ENCODE results near the gene ZBTB34.
A peak's percentile ranks its signal among the peaks of the same experiment; 100 is the strongest.

Gene ZBTB34

GRCh38 chr9:126860757-126861466, 473 bp downstream of the ZBTB34 start:
- Histone ChIP-seq H3K4me2 (ENCODE audit: low read depth, low read length, poor library complexity, severe bottlenecking) (peak overlapping the region; percentile 89), H3K27ac (ENCODE audit: low read depth, low read length) (no peak overlapping the region), H3F3A (ENCODE audit: insufficient read depth) (0 out of 2 replicates have a peak, but pooled peaks cover 4% of the 10 kb centered on the region), H3K4me3 (ENCODE audit: insufficient read depth, low read length, poor library complexity, severe bottlenecking) (peak overlapping the region; percentile 83), H3K79me2 (ENCODE audit: insufficient read depth, low read length) (no peaks in the 10 kb centered on the region), H3K27me3 (ENCODE audit: low read length) (no peaks in the 10 kb centered on the region), H2AFZ (ENCODE audit: low read depth, low read length, severe bottlenecking) (peak overlapping the region; percentile 62), H3K36me3 (ENCODE audit: low read length) (no peaks in the 10 kb centered on the region), H4K20me1 (ENCODE audit: low read depth, low read length) (0 out of 2 replicates have a peak, but pooled peaks cover 3% of the 10 kb centered on the region), H3K9me2 (replicated peaks; ENCODE audit: insufficient read depth, low read length) (no peaks in the 10 kb centered on the region), H3K9me3 (ENCODE audit: insufficient read depth, low read length) (no peaks in the 10 kb centered on the region), H3K9ac (ENCODE audit: low read length) (peak overlapping the region; percentile 76)
- TF ChIP-seq EZH2phosphoT487 (conservative IDR thresholded peaks at IDR 0.05; ENCODE audit: low read length) (no peak), CTCF (IDR thresholded peaks at IDR 0.05; ENCODE audit: insufficient read depth, low read length, poor library complexity, severe bottlenecking) (no peak)

- Histone ChIP-seq H3K4me3 (ENCODE audit: insufficient read depth, low read length, poor library complexity, severe bottlenecking) (peak overlapping the region; percentile 83), H3K36me3 (ENCODE audit: low read length) (no peaks in the 10 kb centered on the region), H3K27me3 (ENCODE audit: low read length) (no peaks in the 10 kb centered on the region), H3K9me3 (ENCODE audit: insufficient read depth, low read length) (no peaks in the 10 kb centered on the region), H4K20me1 (ENCODE audit: low read depth, low read length) (0 out of 2 replicates have a peak, but pooled peaks cover 3% of the 10 kb centered on the region), H3K79me2 (ENCODE audit: insufficient read depth, low read length) (no peaks in the 10 kb centered on the region), H3K9me2 (replicated peaks; ENCODE audit: insufficient read depth, low read length) (no peaks in the 10 kb centered on the region), H3K9ac (ENCODE audit: low read length) (peak overlapping the region; percentile 76), H2AFZ (ENCODE audit: low read depth, low read length, severe bottlenecking) (no peak overlapping the region), H3K4me2 (ENCODE audit: low read depth, low read length, poor library complexity, severe bottlenecking) (peak overlapping the region; percentile 89), H3F3A (ENCODE audit: insufficient read depth) (0 out of 2 replicates have a peak, but pooled peaks cover 4% of the 10 kb centered on the region), H3K27ac (ENCODE audit: low read depth, low read length) (no peak overlapping the region)
- TF ChIP-seq EZH2phosphoT487 (conservative IDR thresholded peaks at IDR 0.05; ENCODE audit: low read length) (no peak), CTCF (IDR thresholded peaks at IDR 0.05; ENCODE audit: insufficient read depth, low read length, poor library complexity, severe bottlenecking) (no peak)
These were observed 1.3 kb downstream of the ZBTB34 start for GRCh38 chr9:126861707-126862103.

GRCh38 chr9:126862104-126862761, 1.8 kb downstream of the ZBTB34 start:
- Histone ChIP-seq H4K20me1 (ENCODE audit: low read depth, low read length) (0 out of 2 replicates have a peak, but pooled peaks cover 3% of the 10 kb centered on the region), H3K79me2 (ENCODE audit: insufficient read depth, low read length) (no peaks in the 10 kb centered on the region), H3F3A (ENCODE audit: insufficient read depth) (0 out of 2 replicates have a peak, but pooled peaks cover 4% of the 10 kb centered on the region), H3K27ac (ENCODE audit: low read depth, low read length) (no peak overlapping the region), H3K27me3 (ENCODE audit: low read length) (no peaks in the 10 kb centered on the region), H2AFZ (ENCODE audit: low read depth, low read length, severe bottlenecking) (no peak overlapping the region), H3K9me2 (replicated peaks; ENCODE audit: insufficient read depth, low read length) (no peaks in the 10 kb centered on the region), H3K36me3 (ENCODE audit: low read length) (no peaks in the 10 kb centered on the region), H3K9ac (ENCODE audit: low read length) (no peak overlapping the region), H3K4me3 (ENCODE audit: insufficient read depth, low read length, poor library complexity, severe bottlenecking) (no peak overlapping the region), H3K4me2 (ENCODE audit: low read depth, low read length, poor library complexity, severe bottlenecking) (peak overlapping the region; percentile 89), H3K9me3 (ENCODE audit: insufficient read depth, low read length) (no peaks in the 10 kb centered on the region)
- no peak for TF ChIP-seq CTCF (IDR thresholded peaks at IDR 0.05; ENCODE audit: insufficient read depth, low read length, poor library complexity, severe bottlenecking)
